ENCODE measurements around the gene LYRM4.

The LYRM4 gene

GRCh38 chr6:5089481-5090438, 171.0 kb downstream of the LYRM4 start:
- DNase-seq, result no peak

GRCh38 chr6:5088780-5089179, 172.0 kb downstream of the LYRM4 start:
- DNase-seq, result no peak

- DNase-seq, result no peak
These were observed 173.4 kb downstream of the LYRM4 start for GRCh38 chr6:5087389-5087788.

- no peak for DNase-seq
These were observed 174.4 kb downstream of the LYRM4 start for GRCh38 chr6:5086294-5086890.

GRCh38 chr6:5085648-5086293, 175.0 kb downstream of the LYRM4 start:
- peak; percentile 22 for DNase-seq

- DNase-seq, result peak; percentile 10
These were observed 175.7 kb downstream of the LYRM4 start, which contains the start of gene PPP1R3G for GRCh38 chr6:5084781-5085647. Gene PPP1R3G (plus strand): TSS chr6:5085341. CDS start chr6:5085486, 145 bp downstream.

- no peak for DNase-seq
These were observed 176.4 kb downstream of the LYRM4 start for GRCh38 chr6:5084360-5084780.

GRCh38 chr6:5083813-5084359, 176.9 kb downstream of the LYRM4 start:
- no peak for DNase-seq

GRCh38 chr6:5083307-5083583, 177.5 kb downstream of the LYRM4 start:
- no peak for DNase-seq

- no peak for DNase-seq
These were observed 178.1 kb downstream of the LYRM4 start for GRCh38 chr6:5082487-5083306.

GRCh38 chr6:5081955-5082354, 178.8 kb downstream of the LYRM4 start:
- DNase-seq, result no peak

GRCh38 chr6:5081182-5081581, 179.6 kb downstream of the LYRM4 start:
- DNase-seq, result no peak

GRCh38 chr6:5080574-5080973, 180.2 kb downstream of the LYRM4 start:
- DNase-seq, result no peak

- DNase-seq, result no peak
These were observed 181.1 kb downstream of the LYRM4 start for GRCh38 chr6:5079692-5080091.

GRCh38 chr6:5078121-5078669, 182.6 kb downstream of the LYRM4 start:
- no peak for DNase-seq

- DNase-seq, result no peak
These were observed 183.8 kb downstream of the LYRM4 start for GRCh38 chr6:5076931-5077330.

GRCh38 chr6:5073992-5074391, 186.8 kb downstream of the LYRM4 start:
- no peak for DNase-seq

GRCh38 chr6:5072440-5072839, 188.3 kb downstream of the LYRM4 start:
- no peak for DNase-seq

- no peak for DNase-seq
These were observed 189.5 kb downstream of the LYRM4 start for GRCh38 chr6:5071216-5071615.

GRCh38 chr6:5068153-5068751, 192.5 kb downstream of the LYRM4 start:
- DNase-seq, result no peak

GRCh38 chr6:5067305-5067704, 193.4 kb downstream of the LYRM4 start:
- no peak for DNase-seq
